ENCODE data around the gene ZIC2.

Gene ZIC2

DNA sequence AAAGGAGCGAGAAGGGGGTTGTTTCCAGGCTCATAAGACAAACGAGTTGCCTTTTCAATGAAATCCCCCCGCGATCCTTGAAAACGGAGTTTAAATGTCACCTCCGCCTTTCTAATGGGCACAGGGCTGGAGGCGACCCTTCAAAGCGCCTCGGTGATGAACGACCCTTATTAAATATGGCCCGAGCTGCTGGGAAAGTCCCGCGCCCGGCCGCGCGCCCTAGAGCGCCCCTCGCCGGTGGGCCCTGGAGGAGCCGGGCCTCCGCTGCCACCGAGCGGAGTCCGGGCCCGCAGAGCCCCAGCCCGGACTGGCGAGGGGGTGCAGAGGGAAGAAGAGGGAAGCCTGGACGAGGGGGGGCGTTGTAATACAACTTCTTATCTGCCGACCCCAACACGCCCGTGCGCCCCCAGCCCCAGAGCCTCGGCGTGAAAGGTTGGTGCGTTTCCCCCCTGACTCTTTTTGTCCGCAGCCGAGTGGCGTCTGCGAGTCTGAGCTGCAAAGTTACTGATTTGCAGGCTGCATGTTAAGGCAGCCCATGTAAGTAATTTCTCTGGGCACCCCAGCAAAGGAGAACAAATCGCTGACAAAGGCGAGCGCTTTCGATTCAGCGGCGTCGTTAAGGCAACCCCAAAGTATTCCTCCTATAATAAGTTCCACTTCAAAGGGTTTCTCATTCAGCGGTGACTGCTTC lies 21.9 kb upstream of the ZIC2 start:
- DNase-seq (ENCODE audit: low read depth): peak; percentile 18

DNA sequence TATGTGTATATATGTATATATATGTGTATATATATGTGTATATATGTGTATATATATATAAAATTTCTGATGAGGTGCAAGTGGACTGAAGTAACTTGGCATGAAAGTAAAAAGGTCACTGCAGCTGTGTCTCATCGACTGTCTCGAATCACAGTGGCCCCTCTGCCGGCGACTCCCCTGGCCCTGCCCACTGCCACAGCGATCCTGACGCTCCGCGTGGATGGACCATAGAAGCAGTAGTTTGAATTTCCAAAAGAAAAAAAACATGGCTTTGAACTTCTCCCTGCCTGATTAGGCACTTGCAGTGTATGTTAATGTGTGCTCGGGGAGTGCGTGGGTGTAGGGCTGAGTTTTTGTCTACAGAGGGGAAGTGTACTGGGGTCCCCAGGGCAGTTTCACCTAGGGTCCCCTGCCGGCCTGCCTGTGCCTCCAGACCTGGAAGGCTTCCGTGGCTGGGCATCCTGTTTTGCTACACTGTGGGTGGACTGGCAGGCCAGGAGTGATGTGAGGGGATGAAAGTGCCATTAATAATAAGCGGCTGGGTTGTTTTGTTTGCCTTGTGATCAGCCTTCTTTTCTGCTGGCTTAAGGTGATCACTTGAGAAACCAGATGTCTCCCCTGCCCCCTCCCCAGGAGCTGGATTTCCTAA lies 20.8 kb upstream of the ZIC2 start:
- no peak for DNase-seq (ENCODE audit: low read depth)

DNA sequence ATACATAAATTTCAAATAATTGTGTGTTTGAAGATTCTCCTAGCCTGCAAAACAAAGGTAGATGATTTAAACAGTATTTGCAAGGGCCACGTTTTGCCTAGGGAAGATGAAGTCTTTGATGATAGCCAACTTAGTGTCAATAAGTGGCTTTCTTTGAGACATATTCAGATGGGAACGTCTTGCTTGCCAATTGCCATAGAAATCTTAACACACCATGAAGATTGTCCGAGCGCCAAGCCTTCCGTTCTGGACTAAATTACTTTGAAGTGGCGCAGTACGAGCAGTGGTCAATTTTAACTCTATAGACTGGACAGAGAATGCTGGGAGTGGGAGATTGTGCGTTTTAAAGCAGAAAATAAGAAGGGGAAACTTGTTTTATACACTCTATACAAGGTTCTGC lies 19.9 kb upstream of the ZIC2 start:
- no peak for DNase-seq (ENCODE audit: low read depth)

DNA sequence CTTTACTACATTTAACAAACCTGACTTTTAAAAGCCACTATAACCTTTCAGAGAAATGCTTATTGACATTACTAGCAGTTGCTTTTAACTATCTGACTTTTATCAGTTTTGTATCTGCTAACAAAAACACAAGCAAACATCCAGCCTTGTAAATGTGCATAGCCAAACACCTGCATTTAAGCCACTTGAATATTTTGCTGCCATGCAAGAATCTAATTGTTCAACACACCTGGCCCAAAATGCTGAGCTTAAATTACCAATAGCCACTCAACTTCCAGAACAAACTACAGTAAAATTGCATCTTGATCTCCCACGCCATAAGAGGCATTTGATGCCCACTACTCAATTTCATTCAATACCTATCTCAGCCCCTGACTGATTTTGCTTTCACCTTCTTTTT lies 19.3 kb upstream of the ZIC2 start:
- no peak for DNase-seq (ENCODE audit: low read depth)

DNA sequence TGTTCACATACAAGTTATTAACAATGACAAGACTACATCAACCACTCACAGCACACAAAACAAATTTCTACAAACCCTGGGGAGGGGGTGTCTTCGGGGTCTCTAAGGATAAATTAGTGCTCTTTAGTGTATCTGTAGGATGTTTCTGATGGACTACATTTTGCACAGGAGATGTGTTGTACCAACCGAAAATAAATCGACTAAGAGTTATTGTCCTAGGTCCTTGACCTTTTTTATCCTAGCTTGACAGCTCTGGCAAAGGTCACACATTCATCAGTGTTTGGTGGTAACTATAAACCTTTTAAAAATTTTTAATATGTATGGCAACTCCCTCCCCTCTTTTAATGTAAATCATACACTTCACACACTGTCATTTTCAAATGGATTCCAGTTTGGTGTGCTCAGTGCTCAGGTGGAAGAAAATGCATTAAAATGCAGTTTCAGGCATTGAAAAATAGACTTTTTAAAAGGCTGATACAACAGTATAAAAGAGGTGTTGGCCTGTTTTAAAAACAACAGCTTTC lies 17.7 kb upstream of the ZIC2 start:
- no peak for DNase-seq (ENCODE audit: low read depth)

DNA sequence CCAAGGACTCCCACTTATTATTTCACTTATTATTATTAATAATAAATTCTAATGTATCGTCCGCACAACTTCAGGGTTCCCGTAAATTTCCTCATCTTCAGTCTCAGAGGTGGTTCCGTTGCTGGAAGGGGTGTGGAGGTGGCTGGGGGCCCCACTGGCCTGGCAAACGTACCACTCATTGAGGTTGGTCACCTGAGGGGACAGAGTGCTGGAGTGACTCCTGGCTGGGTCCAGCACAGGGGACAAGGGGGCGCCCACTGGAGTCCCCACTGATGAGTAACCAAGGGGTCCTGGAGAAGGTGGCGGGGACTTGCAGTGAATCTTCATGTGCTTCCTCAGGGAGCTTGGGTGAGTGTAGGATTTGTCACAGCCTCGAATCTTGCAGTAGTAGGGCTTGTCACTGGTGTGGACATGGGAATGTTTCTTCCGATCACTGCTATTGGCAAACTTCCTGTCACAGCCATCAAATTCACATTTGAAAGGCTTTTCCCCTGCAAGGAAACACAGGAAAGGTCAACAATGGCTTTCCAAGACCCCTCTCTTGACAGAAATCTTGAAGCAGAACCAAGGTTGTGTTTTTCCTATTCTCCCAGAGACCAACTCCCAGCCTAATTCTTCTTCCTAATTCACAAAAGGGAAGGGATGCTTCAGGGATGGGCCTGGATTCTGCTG lies 16.1 kb upstream of the ZIC2 start:
- no peak for DNase-seq (ENCODE audit: low read depth)

DNA sequence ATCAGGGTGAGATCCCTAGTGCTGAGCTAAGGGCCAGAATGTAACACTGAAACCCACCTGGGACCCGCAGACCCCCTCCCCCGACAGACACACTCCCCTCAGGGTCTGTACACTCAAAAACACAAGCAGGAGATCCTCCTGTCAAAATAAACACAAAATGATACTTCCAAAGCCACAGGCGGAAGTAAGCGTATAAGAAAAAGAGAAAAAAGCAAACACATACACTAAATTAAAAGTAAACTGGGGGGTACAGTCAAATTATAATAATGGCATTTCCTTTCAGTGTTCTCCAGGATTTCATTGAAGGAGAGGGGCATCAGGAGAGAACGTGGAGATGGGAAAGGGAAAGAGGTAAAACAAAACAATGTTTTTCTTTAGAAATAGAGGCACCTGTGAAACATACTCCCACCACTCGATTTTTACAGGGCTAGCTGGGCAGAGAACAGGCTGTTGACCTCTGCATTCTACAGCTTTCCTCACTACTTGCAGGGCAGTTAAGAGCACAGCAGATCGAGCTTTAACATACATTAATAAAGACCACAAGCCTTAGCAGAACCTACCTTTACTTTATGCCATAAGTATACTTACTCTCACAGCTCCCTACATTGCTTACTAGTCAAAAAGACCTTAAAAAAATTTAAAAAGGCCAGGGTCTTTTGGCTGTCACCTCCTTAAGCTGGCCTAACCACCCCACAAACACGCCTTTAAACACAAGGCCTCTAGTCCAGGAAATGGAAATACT lies 15.3 kb upstream of the ZIC2 start:
- DNase-seq (ENCODE audit: low read depth): no peak

DNA sequence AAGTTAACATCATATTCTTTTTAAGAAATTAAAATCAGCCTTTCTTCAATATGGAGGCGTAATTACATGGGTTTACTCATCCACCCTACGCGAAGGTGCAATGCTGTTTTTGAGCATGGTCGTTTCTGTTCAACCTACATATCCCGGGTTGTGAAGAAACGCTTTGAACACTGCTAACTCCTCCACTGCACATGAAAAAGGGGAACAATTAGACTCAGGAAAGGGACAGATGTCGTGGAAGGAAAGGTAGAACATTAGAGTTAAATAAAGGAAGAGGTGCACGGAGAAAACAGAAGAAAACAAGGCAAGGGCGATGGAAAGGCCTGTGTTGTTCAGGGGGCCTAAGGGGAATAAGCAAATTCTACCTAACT lies 14.1 kb upstream of the ZIC2 start:
- DNase-seq (ENCODE audit: low read depth): no peak

DNA sequence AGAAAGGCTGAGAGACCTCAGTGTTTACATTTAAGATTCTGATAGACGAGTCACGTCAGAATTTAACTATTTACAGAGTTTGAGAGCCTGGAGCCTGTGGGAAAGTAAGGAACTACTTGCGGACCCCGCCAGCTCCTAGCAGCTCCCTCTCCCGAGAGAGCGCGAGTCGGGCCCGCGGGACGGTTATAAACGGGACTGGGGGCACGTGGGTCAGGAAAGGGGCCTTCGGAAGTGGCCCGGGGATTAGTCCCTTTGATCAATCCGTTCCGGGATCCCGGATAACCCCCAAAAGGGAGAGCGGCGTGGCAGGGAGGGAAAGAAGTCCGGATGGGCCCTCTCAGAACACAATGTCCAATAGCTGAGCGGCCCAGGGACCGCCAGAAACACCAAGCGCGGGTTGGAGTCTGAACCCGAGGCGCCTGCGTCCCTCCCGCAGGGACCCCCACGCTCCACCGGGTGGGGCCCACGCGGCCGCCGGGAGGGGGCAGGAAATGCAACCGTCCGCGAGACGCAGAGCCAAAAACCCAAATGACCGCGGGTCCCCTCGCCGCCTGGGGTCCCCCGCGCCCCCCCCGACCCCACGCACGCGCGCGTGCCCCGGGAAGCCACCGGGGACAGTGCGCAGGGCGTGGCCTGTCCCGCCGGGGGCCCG lies 13.6 kb upstream of the ZIC2 start:
- DNase-seq (ENCODE audit: low read depth): no peak

DNA sequence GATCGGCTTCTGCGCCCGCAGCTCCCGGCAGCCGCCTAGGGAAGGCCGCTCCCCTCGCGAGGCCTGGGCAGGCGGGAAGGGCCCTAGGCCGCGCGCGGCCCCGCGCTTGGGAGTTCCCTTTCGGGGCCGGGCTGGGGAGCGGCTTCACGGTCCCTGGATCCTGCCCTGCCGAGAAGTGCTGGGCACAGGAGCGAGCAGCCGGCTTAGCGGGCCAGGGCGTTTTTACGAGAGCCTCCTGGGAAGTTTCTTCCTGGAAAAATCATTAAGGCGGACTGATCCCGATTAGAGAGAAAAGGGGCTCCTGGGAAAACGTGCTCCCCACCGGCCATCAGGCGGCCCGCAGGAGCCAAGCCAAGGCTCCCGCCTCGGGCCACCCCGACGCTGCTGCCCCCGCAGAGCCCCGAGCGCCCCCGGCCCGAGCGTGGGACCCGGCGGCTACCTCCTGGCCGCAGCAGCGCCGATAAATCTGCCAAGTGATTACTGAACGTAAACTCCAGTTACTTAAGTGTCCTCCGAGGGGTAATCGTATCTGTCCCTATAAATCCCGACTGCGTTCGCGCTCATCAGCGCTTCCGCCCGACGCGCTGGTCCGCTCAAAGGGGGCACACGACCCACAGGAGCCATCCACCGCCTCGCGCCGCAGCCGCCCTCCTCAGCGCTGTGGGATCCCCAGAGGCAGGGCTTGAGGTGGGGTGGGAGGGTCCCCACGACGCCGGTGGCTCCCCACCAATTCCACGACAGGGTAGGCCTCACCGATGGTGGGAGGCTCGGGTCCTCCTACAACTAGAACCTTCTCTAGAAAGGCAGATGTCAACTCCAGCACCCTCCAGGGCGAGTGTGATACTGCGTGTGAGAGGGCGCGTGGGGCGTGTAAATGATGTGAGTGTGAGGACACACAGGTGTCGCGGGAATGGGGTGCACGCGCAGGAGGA lies 12.8 kb upstream of the ZIC2 start:
- no peak for DNase-seq (ENCODE audit: low read depth)

DNA sequence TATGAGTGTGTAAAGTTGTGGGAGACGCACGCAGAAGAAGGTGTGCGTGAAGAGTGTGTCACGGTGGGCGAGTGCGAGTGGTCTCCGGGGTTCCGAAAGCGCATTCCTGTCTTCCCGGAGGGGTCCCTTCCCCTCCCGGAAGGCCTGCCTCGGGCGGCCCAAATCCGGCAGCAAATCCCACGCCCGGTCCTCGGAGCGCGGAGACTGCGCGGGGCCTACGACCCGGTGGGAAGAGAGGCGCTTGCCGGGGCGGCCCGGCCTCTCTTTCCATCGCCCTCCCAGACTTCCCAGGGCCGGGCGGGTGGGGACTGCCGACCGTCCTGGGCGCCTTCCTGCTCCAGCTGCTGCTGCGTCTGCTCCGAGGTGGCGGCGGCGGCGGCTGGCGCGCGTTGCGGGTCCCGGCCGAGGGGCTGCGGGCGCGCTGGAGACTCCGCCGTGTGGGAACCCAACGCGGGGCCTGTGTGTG lies 12.1 kb upstream of the ZIC2 start:
- no peak for DNase-seq (ENCODE audit: low read depth)

DNA sequence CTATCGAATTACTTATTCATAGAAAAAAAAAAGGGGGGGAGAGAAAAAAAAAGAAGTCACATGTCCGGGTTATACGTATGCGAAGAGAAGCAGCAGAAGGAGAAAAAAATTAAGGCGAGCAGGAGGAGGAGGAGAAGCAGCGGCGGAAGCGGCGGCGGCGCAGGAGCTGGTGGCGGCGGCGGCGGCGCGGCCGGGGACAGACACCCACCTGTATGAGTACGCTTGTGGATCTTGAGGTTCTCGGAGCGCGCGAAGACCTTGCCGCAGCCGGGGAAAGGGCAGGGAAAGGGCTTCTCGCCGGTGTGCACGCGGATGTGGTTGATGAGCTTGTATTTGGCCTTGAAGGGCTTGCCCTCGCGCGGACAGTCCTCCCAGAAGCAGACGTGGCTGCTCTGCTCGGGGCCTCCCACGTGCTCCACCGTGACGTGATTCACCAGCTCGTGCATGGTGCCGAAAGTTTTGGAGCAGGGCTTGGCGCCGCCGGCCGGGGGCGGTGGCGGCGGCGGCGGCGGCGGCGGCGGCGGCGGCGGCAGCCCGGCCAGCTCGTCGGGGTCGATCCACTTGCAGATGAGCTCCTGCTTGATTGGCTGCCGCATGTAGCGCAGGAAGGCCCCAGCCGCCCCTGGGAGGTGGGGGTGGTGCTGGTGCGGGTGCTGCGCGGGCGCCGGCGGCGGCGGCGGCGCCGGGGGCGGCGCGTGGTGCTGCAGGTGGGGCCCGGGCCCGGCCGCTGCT lies 11.5 kb upstream of the ZIC2 start:
- DNase-seq (ENCODE audit: low read depth): no peak

DNA sequence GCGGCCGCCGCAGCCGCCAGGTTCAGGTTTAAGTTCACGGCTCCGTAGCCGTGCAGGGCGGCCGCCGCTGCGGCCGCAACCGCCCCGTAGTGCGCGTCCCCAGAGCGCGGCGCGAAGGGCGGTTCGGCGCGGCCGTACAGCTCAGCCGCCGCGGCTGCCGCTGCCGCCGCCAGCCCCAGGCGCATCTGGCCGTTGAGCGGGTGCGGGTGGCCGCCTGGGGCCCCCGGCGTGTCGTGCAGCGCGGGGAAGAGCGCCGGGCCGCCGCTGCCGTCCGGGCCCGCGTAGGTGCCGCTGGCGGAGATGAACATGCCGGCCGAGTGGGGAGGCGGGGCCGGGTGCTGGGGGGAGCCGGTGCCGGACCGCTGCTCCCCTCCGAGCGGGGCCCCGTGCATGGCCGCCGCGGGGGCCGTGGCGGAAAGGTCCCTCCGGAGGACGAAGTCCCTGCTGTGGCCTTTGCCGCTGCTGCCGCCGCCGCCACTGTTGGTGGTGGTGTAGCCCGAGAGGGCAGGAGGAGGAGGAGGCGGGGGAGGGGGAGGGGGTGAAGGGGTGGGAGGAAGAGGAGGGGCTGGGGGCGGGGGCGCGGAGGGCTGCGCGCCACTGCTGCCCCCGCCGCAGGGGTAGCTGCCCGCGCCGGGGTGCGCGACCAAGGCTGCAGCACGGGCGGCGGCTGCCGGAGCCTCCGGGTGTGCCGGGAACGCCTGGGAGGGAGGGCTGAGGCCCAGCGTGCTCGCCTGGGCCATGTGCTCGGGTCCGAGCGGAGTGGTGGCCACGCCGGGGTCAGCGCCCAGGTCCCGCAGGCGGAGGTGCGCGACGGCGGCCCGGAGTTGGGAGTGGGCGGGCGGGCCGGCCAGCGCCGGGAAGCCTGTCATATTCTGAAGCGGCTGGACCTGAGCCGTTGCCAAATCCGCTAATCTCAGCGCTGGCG lies 10.7 kb upstream of the ZIC2 start:
- DNase-seq (ENCODE audit: low read depth): no peak

DNA sequence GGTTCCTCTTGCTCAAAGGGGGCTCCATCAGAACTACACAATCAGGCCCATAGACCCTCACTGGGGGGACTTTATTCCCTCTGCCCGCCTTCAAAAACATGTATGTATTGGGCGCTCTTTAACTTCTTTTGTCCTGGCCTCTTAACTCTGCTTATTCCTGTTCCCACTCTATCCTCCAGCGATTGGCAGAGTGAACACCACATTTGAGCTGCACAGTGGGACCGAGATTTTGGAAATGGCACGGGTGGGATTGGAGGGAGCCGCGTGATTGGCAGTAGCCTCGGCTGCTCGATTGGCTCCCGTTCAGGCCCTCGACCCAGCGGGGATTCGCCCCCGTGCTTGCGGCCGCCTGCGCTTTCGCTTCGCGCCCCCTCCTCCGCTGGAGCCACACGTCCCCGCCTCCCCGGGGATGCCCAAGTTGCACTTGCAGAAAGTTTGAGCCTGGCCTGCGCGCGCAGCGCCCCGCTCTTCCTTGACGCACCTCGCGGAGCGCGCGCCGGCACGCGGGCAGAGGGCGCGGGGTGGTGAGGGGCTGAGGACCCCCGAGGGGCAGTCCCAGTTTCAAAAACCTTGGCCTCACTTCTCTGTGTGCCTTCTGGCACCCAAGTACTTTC lies 9.9 kb upstream of the ZIC2 start, which contains the start of gene ZIC5:
Gene ZIC5 (minus strand): TSS at position 192 of the 614 bp plus-strand sequence. CDS start 164 bp downstream, at position 28.
- DNase-seq (ENCODE audit: low read depth): no peak

DNA sequence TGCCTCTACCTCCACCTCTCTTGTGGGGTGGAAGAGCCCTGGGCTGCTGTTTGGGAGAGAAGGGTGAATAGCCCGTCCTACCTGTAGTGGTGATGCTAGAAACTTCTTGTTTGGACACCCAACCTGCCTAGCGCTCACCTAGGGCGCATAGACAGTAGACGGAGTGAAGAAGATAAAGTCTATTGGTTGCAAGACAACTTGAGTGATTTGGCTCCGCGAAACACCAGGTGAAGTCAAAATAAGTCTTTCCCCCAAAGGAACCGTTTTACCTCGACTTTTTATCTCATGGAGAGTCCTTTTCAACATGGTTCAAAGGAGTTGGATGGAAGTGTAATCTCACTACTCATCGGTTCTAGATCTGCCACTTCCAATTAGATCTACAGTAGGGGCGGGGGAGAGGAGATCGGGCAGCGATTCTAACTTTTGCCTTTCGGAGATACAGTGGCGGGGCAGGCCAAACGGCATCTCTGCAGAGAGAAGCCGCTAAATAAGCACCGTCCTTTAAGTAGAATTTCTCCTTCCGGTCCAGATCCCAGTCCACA lies 9.3 kb upstream of the ZIC2 start:
- DNase-seq (ENCODE audit: low read depth): no peak

DNA sequence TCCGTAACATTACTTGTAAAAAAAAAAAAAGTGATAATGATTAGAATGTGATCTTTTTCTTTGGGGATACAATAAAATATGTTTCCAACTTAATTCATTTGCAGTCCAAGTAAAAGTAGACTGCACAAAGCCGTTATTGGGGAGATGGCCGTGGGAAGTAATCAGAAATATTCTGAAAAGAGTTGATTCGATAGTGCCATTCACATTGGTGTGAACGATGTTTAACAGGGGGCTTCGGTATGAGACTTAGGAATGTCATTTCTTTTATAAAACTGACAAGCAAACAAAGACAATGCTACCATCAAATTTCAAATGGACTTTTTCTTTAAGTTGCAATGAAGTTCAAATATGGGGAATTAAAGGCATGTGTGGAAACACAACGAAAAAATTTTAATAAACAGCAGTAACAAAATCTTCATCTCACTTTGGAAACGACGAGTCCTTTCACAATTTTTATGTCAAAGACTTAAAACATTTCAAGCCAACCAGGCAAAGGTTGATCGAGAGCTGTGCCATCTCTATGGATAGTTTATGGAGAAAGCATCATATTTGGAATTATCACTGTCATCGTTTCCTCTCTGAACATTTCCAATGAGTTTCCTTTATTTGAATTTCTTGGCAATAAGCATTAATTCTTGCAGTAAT lies 8.3 kb upstream of the ZIC2 start:
- DNase-seq (ENCODE audit: low read depth): no peak

DNA sequence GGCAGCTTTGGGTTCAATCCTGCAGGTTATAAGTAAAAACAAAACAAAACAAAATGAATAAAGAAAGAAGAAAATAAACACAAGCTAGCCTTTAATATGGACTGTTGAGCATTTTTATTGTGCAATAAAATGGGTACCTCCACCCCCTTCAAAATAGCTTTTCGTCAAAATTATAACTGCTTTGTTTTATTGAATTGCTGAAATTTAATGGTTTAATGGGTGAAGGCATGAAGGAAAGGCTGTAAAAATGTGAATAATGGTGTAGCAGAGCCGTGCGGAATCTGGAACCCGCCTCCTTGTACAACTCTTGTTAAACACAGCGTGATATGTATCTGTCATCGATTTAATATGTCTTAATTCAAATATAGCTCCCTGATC lies 7.8 kb upstream of the ZIC2 start:
- no peak for DNase-seq (ENCODE audit: low read depth)

Data from iris pigment epithelial cell (primary cell).